PC-3 (cell line): ENCODE data around the gene CD7. TPM values are rescaled to one million over a fixed set of nuclear protein-coding genes. Genes with fewer than 3 reads are reported as not detected.
"Not testable (repeated sequence)": the region's sequence is repeated elsewhere in the genome, so short reads cannot be mapped to it uniquely, and the experiment has no call there.

Experiments
- ATAC-seq: fragments of 200-7000 bp; cut with Tn5 transposase; 2 replicates; pipeline ENCODE4 v1.9.1; 2020; ENCODE audit warnings: mild to moderate bottlenecking, moderate library complexity
- BruUV-seq: library from RNA; stranded (reverse); fragments of 400-500 nt; replicated peaks from 2 replicates; lab custom pipeline; 2021; lab: Mats Ljungman, UMichigan
- CTCF ChIA-PET: fragments of 300-600 bp; sonication (Branson Sonifier 250); formaldehyde crosslinking; loops from one replicate; lab custom pipeline; 2022; ENCODE audit warnings: antibody characterized with exemption; lab: Charles Lee
- POLR2A ChIA-PET: fragments of 300-600 bp; sonication (Branson Sonifier 250); formaldehyde crosslinking; loops from one replicate; lab custom pipeline; 2022; ENCODE audit warnings: antibody characterized with exemption; ENCODE audit not compliant: unreplicated experiment; lab: Charles Lee
- DNase-seq: peaks from one replicate; pipeline ENCODE4 v3.0.0-alpha.2; 2015
- H2AFZ ChIP-seq: fragments of 300-600 bp; sonication (generic); 2 replicates; pipeline ENCODE4 v1.6.0; 2016; ENCODE audit warnings: antibody characterized with exemption, low read length
- H3F3A ChIP-seq: fragments of 300-600 bp; sonication (generic); one replicate; pipeline ENCODE4 v1.6.0; 2017; ENCODE audit warnings: antibody characterized with exemption, low read length, control low read depth, mild to moderate bottlenecking; ENCODE audit not compliant: unreplicated experiment
- H3K27ac ChIP-seq: fragments of 300-600 bp; sonication (generic); 2 replicates; pipeline ENCODE4 v1.5.1; 2016; ENCODE audit warnings: mild to moderate bottlenecking, low read length
- H3K27me3 ChIP-seq: fragments of 300-600 bp; sonication (generic); 2 replicates; pipeline ENCODE4 v1.6.1; 2016; ENCODE audit warnings: low read length, mixed read lengths
- H3K36me3 ChIP-seq: fragments of 300-600 bp; sonication (generic); 2 replicates; pipeline ENCODE4 v1.6.1; 2016; ENCODE audit warnings: low read depth, mixed run types, low read length, mixed read lengths
- H3K4me1 ChIP-seq: fragments of 300-600 bp; sonication (generic); 2 replicates; pipeline ENCODE4 v1.5.1; 2016; ENCODE audit warnings: low read length; ENCODE audit not compliant: insufficient read depth
- H3K4me2 ChIP-seq: fragments of 300-600 bp; sonication (generic); 2 replicates; pipeline ENCODE4 v1.6.0; 2016; ENCODE audit warnings: low read length
- H3K4me3 ChIP-seq: fragments of 300-600 bp; sonication (generic); 2 replicates; pipeline ENCODE4 v1.5.1; 2016; ENCODE audit warnings: mild to moderate bottlenecking, low read length, mixed read lengths
- H3K79me2 ChIP-seq: fragments of 300-600 bp; sonication (generic); 2 replicates; pipeline ENCODE4 v1.6.1; 2017; ENCODE audit warnings: low read length, mixed read lengths
- H3K9ac ChIP-seq: fragments of 300-600 bp; sonication (generic); 2 replicates; pipeline ENCODE4 v1.6.0; 2016; ENCODE audit warnings: mild to moderate bottlenecking, low read length
- H3K9me2 ChIP-seq: fragments of 300-600 bp; sonication (generic); replicated peaks from 2 replicates; pipeline ENCODE4 v1.6.1; 2016; ENCODE audit warnings: mixed run types, low read length, mixed read lengths
- H3K9me3 ChIP-seq: fragments of 300-600 bp; sonication (generic); 2 replicates; pipeline ENCODE4 v1.6.1; 2016; ENCODE audit warnings: low read length, mixed read lengths
- H4K20me1 ChIP-seq: fragments of 300-600 bp; sonication (generic); 2 replicates; pipeline ENCODE4 v1.6.1; 2016; ENCODE audit warnings: low read length, mixed read lengths
- EZH2 ChIP-seq: fragments of 300-600 bp; sonication (generic); IDR thresholded peaks from one replicate; pipeline ENCODE4 v1.6.1; 2017; ENCODE audit warnings: antibody characterized with exemption, mild to moderate bottlenecking, low read length; ENCODE audit not compliant: unreplicated experiment
- EZH2phosphoT487 ChIP-seq: fragments of 300-600 bp; sonication (generic); IDR thresholded peaks from 2 replicates; pipeline ENCODE4 v1.6.1; 2018; ENCODE audit warnings: mild to moderate bottlenecking, antibody characterized with exemption, low read length, borderline replicate concordance
- intact Hi-C: fragments of 100-400 bp; cut with micrococcal nuclease; formaldehyde crosslinking; loops from 2 replicates; pipeline ENCODE4 v1.9.0; 2023
- total RNA-seq: library from RNA; depleted of rRNA; stranded (reverse); fragments of >200 nt; gene quantifications from 2 replicates; pipeline ENCODE4 v1.2.3, GENCODE V29; 2014
- TF ChIP-seq, protein P1 (sequence below): fragments of 300-600 bp; sonication (generic); conservative IDR thresholded peaks from 2 replicates; pipeline ENCODE4 v1.5.1; 2017; ENCODE audit warnings: antibody characterized with exemption, low read depth, mild to moderate bottlenecking, low read length

CD7 gene
- total RNA-seq, 1 experiment from 2014 or later, result 0.15 TPM

DNA sequence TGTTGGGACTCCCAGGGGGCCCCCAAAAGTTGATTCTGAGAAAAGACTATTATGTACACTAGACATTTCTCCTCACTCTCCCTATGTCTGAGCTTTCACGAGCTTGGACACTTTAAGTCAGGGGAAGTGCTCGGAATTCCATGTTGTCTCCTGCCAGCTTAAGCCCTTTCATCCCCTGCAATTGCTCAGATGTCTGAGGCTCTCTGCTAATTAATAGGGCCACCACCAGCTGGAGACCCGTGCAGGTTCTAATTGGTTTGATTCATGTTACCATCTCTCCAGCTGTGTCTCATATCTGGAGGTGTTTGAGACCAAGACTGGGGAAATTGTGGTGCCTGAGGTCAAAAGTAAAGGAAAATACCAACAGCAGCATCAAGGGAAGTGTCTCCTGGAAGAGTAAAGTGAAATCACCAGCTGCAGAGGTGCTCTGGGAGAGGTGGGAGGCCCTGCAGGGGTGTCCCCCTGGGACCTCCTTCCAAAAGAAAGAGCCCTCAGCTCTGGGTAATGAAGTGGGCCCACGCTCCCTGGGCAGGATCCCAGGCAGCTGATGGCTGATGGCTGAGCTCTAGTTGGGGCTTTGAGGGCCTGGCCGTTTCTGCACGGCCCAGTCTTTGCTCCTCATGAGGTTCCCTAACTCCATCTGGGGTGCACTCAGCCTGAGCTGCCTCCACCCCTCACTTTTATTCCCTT, 48.3 kb upstream of the CD7 start:
- Histone ChIP-seq H3K36me3 (no peaks in the 10 kb centered on the region), H3K4me3 (no peak overlapping the region), H3K9me2 (no peaks in the 10 kb centered on the region), H3K27me3 (no peaks in the 10 kb centered on the region), H3K27ac (no peak overlapping the region), H4K20me1 (no peaks in the 10 kb centered on the region), H2AFZ (no peak overlapping the region), H3F3A (no peaks in the 10 kb centered on the region), H3K9ac (no peak overlapping the region), H3K4me1 (peaks cover 4% of the 10 kb centered on the region; the same call in 1 of the 2 replicates), H3K79me2 (no peaks in the 10 kb centered on the region), H3K4me2 (no peak overlapping the region), H3K9me3 (no peaks in the 10 kb centered on the region)
- ChIA-PET POLR2A (no interaction called here), CTCF (no interaction called here)
- intact Hi-C loops, result no loop called here
- DNase-seq (no peak), ATAC-seq (no peak)
- TF ChIP-seq EZH2phosphoT487 (no peak), EZH2 (no peak)
- TF ChIP-seq, protein P1, sequence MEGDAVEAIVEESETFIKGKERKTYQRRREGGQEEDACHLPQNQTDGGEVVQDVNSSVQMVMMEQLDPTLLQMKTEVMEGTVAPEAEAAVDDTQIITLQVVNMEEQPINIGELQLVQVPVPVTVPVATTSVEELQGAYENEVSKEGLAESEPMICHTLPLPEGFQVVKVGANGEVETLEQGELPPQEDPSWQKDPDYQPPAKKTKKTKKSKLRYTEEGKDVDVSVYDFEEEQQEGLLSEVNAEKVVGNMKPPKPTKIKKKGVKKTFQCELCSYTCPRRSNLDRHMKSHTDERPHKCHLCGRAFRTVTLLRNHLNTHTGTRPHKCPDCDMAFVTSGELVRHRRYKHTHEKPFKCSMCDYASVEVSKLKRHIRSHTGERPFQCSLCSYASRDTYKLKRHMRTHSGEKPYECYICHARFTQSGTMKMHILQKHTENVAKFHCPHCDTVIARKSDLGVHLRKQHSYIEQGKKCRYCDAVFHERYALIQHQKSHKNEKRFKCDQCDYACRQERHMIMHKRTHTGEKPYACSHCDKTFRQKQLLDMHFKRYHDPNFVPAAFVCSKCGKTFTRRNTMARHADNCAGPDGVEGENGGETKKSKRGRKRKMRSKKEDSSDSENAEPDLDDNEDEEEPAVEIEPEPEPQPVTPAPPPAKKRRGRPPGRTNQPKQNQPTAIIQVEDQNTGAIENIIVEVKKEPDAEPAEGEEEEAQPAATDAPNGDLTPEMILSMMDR, result no peak
- BruUV-seq, result no TSS peak

DNA sequence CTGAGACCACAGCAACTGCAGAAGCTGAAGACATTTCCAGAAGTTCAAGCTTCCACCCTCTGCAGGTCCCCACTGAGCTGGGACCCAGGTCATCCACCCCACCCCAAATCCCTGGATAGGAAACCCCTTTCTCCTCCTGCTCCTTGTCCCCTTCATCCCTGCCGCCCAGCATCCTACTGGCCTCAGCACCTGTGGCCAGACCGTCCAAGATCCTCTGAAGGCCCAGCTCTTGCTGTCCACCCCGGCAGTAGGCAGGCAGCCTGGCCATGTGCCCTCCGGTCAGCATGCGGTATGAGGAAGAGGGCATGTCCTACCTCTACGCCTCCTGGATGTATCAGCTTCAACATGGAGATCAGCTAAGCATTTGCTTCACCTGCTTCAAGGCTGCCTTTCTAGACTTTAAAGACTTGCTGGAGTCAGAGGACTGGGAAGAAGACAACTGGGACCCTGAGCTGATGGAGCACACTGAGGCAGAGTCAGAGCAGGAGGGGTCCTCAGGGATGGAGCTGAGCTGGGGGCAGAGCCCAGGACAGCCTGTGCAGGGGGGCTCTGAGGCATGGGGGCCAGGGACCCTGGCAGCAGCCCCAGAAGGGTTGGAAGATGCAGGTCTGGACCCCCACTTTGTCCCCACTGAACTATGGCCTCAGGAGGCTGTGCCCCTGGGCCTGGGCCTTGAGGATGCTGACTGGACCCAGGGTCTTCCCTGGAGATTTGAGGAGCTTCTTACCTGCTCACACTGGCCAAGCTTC, 44.7 kb upstream of the CD7 start:
- H3F3A ChIP-seq, result no peaks in the 10 kb centered on the region
- no peaks in the 10 kb centered on the region for H3K9me2 ChIP-seq
- H3K27ac ChIP-seq, result no peak overlapping the region
- H3K9me3 ChIP-seq, result no peaks in the 10 kb centered on the region
- no peaks in the 10 kb centered on the region for H3K4me1 ChIP-seq
- CTCF ChIA-PET, result no interaction called here
- BruUV-seq, result no TSS peak
- H3K4me3 ChIP-seq, result no peak overlapping the region
- H3K9ac ChIP-seq, result no peak overlapping the region
- no peak for TF ChIP-seq EZH2
- TF ChIP-seq, protein P1, result no peak
- TF ChIP-seq EZH2phosphoT487, result no peak
- no peaks in the 10 kb centered on the region for H3K79me2 ChIP-seq
- no peaks in the 10 kb centered on the region for H3K27me3 ChIP-seq
- intact Hi-C loops, result no loop called here
- no peak overlapping the region for H3K4me2 ChIP-seq
- ATAC-seq (no peak), DNase-seq (no peak)
- no peak overlapping the region for H2AFZ ChIP-seq
- no peaks in the 10 kb centered on the region for H3K36me3 ChIP-seq
- POLR2A ChIA-PET, result no interaction called here
- no peaks in the 10 kb centered on the region for H4K20me1 ChIP-seq

DNA sequence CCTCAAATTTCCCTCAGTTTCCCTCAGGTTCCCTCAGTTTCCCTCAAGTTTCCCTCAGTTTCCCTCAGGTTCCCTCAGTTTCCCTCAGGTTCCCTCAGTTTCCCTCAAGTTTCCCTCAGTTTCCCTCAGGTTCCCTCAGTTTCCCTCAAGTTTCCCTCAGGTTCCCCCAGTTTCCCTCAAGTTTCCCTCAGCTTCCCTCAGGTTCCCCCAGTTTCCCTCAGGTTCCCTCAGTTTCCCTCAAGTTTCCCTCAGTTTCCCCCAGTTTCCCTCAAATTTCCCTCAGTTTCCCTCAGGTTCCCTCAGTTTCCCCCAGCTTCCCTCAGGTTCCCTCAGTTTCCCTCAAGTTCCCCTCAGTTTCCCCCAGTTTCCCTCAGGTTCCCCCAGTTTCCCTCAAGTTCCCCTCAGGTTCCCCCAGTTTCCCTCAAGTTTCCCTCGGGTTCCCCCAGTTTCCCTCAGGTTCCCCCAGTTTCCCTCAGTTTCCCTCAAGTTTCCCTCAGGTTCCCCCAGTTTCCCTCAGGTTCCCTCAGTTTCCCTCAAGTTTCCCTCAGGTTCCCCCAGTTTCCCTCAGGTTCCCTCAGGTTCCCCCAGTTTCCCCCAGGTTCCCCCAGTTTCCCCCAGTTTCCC, 42.2 kb upstream of the CD7 start:
- POLR2A ChIA-PET, H3K9me2 ChIP-seq, DNase-seq, CTCF ChIA-PET, H3K27me3 ChIP-seq, H3K4me2 ChIP-seq, H3F3A ChIP-seq, H2AFZ ChIP-seq, H3K9me3 ChIP-seq, H3K9ac ChIP-seq, BruUV-seq, H4K20me1 ChIP-seq, H3K4me3 ChIP-seq, H3K27ac ChIP-seq, ATAC-seq, H3K79me2 ChIP-seq, H3K36me3 ChIP-seq: not testable (repeated sequence)
- intact Hi-C loops, result loop anchor here (10.0 kb wide), 2 partner anchors 95 to 165 kb away; partner anchors contain the start of genes CYBC1 and NARF
- peaks cover 11% of the 10 kb centered on the region for H3K4me1 ChIP-seq
